ENCODE measurements around the gene RALBP1. TPM values are rescaled to one million over a fixed set of nuclear protein-coding genes. Genes with fewer than 3 reads are reported as not detected.

The RALBP1 gene
- polyA plus RNA-seq, 1 donor: 43.5 TPM

DNA sequence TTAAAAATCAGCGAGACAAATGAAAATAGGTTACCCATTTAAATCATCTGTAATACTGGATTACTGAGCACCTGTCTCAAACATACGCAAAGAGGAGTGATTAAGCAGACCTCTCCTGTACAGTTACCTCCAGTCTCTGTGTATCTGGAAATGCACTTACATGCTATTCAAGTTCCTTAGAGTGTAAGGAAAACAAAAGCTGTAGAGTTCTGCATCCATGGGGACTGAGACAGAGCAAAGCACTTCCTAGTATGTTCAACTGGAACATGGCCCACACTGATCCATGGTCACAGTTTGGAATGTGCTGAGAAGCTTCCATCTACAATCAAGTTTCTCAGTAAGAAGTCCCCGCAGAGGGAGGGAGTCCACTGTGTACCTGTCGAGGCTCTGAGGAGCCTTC is 75.1 kb downstream of the RALBP1 start:
- no peak for DNase-seq

DNA sequence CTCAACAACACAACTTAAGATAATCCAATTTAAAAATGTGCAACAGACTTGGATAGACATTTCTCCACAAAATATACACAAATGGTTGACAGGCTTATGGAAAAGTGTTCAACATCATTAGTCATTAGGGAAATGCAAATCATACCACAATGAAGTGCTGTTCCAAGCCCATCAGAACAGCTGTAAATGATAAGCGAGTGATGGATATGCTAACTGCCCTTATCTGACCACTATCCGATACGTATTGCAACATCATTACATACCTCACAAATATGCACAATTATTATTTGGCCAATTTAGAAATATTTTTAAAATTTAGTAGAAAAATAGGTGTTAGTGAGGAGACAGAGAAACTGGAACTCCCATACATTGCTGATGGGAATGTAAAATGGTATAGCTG is 76.9 kb downstream of the RALBP1 start:
- no peak for DNase-seq

DNA sequence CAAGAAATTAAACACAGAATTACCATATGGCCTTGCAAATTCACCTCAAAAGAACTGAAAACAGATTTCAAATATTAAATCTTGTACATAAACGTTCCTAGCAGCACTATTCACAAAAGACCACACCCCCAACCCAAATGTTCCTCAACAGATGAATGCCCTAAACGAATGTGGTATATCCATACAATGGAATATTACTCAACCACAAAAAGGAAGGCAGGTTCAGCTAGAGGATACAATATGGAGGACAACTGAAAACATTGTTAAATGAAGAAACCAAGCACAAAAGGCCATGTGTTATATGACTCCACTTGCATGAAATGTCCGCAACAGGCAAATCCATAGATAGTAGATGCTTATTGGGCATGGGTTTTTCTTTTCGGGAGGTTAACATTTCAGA is 77.3 kb downstream of the RALBP1 start:
- DNase-seq: no peak

DNA sequence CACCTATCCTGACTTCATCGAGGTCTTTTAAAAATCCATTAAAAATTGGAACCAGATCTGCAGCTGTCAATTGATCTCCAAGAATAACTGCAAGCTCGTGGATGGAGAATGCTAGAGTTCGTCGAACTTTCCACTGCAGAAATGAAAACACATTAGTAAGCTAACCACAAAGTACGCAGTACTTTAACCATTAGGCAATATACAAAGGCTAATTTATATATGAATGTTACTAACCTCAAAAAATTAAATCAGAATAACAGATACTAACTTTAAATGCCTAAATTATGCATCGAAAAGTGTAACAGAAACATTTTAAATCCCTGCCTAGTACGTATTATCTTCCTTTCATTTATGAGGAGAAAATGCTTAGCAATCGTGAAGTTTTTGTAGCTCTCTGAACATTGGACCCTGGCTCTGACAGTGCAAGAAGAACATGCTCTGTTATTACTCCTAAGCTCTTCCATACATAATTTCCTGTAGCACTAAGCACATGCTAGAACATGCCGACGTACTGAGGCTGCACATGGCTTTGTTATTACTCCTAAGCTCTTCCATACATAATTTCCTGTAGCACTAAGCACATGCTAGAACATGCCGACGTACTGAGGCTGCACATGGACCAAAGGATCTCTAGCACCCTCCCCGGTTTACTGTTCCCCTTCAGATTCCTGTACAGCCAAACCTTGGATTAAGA is 82.1 kb downstream of the RALBP1 start:
- DNase-seq: no peak

DNA sequence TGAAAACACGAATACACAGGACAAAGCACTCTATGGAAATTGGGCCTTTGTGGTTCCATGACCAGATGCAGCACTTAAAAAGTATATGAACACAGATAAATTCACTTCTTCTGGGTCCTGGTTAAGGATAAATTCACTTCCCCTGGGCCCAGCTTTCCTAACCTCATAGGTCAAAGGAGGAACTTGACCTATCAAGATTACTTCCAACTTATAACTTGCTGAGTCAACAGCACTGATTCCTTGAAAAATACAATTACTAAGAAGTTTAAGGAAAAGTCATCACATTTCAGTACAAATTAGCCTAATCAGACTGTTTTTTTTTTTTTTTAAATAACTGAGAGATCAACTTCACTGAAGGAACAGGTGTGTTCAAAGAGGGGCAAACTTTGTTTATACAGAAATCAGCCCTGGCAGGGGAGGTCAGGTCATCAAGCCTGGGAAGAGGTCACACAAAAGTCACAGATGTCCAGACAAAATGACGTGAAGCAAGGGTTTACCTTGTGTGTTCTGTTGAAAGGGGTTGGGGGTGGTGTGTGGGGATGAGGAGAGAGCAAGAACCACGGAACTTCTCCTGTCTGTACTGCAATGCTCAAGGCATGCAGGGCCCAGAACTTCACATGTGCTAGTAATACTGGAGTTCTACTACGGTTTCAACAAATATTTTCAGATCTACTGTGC is 83.2 kb downstream of the RALBP1 start:
- no peak for DNase-seq

DNA sequence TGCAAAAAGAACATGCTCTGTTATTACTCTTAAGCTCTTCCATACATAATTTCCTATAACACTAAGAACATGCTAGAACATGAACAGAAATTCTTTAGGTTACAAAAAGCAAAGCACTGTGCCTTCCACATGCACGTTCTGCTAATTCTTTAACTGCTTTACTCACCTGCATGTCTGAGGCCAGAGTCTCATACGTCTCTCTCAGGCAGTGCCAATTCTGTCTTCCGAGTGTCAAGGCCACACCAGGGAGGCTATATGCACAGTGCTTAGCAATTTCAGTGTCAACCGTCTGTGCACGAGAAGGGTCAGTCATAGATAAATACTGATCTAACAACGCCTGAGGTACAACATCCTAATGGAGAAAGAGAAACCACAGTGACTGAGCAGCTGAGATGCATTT is 83.9 kb downstream of the RALBP1 start:
- DNase-seq: no peak

DNA sequence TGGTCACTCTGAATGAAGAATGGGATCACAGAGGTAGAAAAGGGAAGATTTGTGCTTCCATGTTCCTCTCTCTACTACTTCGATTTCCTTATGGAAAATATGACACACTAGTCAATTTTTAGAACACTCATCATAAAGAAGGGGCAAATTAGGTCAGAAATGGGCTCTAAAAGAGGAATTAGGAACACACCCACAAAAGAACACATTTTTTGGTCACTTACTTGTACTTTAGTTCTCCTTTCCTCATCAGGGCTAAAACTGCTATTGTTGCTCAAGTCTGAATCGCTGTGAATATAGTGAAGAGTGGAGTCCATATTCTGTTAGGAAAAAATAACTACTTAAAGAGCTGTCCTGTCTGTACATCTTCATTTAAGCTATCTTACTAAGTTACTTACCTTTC is 86.4 kb downstream of the RALBP1 start:
- no peak for DNase-seq

DNA sequence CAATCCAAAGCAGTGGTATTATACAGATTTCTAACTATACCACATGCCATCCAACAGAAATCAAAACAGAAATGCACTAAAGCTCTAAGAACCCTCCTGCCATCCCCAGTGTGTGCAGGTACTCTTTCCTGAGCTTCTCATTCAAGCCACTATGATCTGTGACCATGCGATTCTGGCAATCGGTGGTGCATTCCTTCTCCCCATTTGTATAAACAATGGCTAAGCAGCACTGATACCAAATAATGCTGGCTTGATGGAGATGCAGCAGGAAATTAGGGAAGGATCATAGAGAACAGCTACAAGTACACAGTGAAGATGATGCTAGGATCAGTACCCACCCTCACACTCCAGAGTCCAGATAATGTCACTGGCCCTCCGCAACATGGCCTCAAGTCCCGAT is 87.3 kb downstream of the RALBP1 start:
- no peak for DNase-seq

DNA sequence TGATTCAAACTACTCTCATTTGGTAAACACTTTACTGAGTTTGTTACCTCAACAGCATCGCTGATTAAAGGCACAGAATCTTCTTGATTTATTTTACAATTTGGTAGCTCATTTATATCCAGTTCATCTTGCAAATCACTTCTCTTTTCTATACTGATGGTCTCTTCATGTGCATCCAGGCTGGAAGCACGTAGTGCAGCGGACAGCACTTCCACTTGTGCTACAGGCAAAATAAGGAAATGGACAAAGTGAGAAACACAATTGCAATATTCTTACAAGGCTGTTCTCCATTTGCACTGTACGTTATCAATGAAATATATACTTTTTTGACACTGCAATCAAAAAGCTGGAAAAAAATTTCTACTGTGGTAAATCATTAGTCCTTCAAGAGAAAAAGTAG is 88.0 kb downstream of the RALBP1 start:
- DNase-seq: no peak

DNA sequence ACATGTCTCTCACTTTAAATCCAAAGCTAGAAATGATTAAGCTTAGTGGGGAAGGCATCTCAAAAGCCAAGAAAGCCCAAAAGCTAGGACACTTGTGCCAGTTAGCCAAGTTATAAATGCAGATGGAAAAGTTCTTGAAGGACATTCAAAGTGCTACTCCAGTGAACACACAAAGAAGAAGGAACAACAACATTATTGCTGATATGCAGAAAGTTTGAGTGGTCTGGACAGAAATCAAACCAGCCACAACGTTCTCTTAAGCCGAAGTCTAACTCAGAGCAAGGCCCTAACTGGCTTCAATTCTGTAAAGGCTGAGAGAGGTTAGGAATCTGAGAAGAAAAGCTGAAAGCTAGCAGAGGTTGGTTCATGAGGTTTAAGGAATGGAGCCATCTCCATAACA is 90.1 kb downstream of the RALBP1 start:
- no peak for DNase-seq

DNA sequence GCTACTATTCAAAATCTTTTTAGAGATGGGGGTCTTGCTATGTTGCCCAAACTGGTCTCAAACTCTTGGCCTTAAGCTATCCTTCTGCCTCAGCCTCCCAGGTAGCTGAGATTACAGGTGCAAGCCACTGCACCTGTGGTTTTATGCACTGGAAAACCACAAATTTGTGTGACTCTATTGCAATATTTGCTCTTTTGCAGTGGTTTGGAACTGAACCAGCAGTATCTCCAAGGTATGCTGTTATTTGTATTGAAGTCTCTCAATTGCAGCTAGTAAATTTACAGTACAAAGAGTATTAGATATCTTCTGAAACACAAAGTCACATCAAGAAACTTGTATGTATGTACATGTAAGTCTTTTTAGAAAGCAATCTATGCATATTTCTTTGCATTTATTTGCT is 92.9 kb downstream of the RALBP1 start:
- no peak for DNase-seq

DNA sequence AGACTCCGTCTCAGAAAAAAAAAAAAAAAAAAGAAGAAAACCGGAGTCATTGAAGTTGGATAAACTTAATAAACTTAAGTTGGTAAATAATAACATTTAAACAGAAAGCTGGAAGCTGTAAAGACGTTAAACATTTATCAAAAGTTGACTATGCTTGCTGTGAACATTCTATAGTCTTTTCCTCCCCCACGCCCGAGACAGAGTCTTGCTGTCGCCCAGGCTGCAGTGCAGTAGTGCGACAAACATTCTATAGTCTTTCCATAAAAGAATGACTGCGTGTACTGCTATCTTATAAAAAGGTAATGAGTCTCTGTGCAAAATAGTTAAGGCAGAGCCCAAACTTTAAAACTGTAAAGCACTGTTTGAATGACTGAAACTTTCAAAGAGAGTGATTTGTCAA is 93.9 kb downstream of the RALBP1 start:
- no peak for DNase-seq

DNA sequence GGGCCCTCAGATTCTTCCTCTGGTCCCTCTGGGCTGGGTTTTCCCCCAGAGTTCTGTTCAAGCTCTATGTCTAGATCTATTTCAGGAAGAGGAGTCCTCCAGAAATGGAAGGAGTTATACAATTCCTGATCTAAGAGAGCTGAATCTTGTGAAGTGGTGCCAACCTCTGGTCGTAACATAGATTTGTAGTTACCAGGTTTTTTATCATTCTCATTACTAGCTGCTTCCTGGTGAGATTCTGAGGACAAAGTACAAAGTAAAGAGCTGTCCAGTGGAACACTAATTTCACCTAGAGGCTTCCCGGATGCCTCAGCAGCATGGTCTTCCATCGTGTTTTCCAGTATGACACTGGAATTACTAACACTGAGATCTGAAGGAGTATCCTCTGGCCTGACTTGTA is 94.9 kb downstream of the RALBP1 start:
- DNase-seq: no peak

DNA sequence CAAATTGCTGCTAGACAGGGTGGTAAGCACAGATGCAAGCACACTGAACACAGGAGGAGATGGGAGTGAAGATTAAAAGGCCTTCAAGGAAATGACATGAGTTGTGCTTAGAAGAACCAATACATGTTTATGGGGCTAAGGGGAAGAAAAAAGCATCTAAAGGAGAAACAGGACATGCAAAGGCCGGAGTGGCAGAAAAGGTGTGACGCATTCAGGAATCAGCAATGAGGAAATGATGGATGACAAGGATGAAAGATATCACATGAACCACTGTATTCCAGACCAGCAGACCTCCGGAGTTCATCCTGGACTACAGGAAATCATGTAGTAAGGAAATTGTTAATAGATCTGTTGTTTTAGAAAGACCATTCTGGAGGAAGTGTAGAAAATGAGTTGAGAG is 96.2 kb downstream of the RALBP1 start:
- DNase-seq: no peak

DNA sequence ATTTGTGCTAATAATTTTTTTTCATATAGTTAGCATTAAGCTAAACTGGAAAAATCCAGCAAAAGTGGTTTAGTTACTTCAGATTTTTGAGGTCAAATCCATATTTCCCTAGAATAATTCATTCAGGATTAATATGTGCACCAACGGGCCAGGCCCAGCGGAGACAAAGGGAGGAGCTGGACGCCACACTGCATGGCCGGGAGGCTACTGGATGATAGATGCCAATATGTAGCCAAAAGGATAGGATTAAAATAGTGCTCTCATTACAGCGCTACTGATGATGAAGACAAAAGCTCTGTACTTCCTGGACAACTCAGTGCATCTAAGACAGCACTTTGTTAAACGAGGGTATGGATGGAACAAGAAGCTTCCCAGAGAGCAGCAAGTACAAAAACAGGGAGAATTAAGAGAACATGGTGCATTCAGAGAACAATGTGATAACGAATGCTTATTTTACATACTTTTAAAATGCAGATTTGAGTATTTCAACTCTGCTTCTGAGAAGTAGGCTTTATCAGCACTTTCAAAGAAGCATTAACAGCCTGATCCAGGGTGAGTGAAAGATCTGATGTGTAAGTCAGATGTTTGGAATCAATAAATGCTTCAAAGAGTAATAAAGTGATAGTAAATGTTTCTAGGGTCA is 99.3 kb downstream of the RALBP1 start:
- no peak for DNase-seq

DNA sequence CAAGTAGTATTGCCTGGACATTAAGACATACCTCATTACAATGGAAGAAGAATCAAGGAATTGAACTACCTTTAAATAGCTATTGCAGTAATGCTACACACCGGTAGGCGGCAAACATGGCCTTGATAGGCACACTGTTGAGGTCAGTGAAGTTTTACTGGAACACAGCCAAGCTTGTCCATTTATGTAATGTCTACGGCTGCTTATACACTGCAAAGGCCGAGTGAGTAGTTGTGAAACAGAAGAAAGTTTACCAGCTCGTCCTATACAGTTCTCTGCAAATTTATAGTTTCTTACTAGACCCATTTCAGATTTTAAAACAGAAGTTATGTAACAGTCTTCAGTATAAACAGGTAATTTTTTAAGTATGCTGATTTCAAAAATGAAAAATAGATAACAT is 100.2 kb downstream of the RALBP1 start:
- DNase-seq: peak; percentile 90

DNA sequence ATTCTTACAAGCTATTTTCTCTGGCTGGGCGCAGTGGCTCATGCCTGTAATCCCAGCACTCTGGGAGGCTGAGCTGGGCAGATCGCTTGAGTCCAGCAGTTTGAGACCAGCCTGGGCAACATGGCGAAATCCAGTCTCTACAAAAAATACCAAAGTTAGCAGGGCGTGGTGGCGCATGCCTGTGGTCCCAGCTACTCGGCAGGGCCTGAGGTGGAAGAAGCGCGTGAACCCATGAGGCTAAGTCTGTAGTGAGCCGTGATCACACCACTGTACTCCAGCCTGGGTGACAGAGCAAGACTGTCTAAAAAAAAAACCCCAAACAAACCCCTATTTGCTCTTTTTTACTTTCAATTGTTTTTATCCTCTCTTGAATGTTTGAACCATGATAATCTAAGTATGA is 102.0 kb downstream of the RALBP1 start:
- no peak for DNase-seq

DNA sequence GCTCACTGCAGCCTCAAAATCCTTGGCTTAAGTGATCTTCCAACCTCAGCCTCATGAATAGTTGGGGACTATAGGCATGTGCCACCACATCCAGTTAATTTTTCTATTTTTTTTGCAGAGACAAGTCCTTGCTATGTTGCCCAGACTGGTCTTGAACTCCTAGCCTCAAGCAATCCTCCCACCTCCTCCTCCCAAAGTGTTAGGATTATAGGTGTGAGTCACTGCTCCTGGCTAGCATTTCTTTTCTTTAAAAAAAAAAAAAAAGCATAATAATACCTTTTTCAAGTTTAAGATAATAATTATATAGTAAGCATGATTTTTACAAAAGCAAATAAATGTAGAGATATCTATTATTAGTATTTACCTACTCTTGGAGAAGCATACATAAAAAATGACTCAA is 103.0 kb downstream of the RALBP1 start:
- no peak for DNase-seq

DNA sequence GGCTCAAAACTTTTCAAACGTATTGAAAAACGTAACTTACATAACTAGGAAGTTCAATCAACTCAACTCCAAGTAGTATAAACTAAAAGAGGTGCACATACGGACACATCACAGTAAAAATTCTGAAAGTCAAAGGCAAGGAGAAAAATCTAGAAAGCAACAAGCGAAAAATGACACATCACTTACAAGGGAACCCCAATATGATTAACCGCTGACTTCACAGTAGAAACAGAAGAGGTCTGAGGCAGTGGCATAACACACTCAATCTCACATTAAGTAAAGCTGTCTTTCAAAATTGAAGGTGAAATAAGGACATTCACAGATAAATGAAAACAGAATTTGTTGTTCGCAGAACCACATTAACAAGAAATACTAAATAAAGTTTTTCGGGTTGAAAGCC is 106.4 kb downstream of the RALBP1 start:
- DNase-seq: no peak

DNA sequence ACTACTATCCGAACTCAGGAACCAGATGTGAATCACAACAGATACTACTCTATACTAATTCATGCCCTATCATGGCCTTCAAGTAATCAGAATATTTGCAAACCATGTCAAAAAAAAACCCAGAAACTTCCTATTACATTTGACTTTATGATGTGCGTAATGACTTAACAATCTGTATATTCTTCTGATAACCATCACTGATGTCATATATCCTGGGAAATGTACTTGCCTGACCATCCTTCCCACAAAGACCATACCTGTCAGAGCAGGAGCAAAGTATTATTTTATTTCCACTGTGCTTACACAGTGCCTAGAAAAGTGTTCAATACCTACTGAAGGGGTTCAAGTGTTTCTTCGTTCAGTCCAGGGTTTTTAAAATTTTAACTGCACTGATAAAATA is 111.5 kb downstream of the RALBP1 start:
- DNase-seq: no peak

All from hindlimb muscle (tissue), 1 donor.